Activated CD4-positive, CD25-positive, alpha-beta regulatory T cell treated with anti-CD3 and anti-CD28 coated beads, Interleukin-2, amount 50 U/mL, for 72 hours (primary cell): ENCODE results near the gene TVP23A.

Source experiments
- DNase-seq: peaks from one replicate; pipeline ENCODE4 v3.0.0; 2021

The TVP23A gene

GRCh38 chr16:10817963-10818941 lies at the start of gene TVP23A:
Gene TVP23A, minus strand, starts transcription at chr16:10818794. Its CDS starts 301 bp downstream, at chr16:10818493.
- no peak for DNase-seq

GRCh38 chr16:10868104-10868595 lies 49.6 kb upstream of the TVP23A start:
- DNase-seq: no peak

- DNase-seq: no peak
Observed at GRCh38 chr16:10867199-10867598, 48.6 kb upstream of the TVP23A start.

- no peak for DNase-seq
Observed at GRCh38 chr16:10865991-10866966, 47.7 kb upstream of the TVP23A start.

- DNase-seq: no peak
Observed at GRCh38 chr16:10862438-10862837, 43.8 kb upstream of the TVP23A start.

- no peak for DNase-seq
Observed at GRCh38 chr16:10859658-10860057, 41.1 kb upstream of the TVP23A start.

GRCh38 chr16:10859020-10859419 lies 40.4 kb upstream of the TVP23A start:
- no peak for DNase-seq

GRCh38 chr16:10858203-10858602 lies 39.6 kb upstream of the TVP23A start:
- DNase-seq: no peak

GRCh38 chr16:10856042-10856441 lies 37.4 kb upstream of the TVP23A start:
- DNase-seq: no peak

GRCh38 chr16:10852948-10853347 lies 34.4 kb upstream of the TVP23A start:
- no peak for DNase-seq

- DNase-seq: no peak
Observed at GRCh38 chr16:10852286-10852685, 33.7 kb upstream of the TVP23A start.

- no peak for DNase-seq
Observed at GRCh38 chr16:10851512-10851911, 32.9 kb upstream of the TVP23A start.

- no peak for DNase-seq
Observed at GRCh38 chr16:10850478-10850850, 31.9 kb upstream of the TVP23A start.

- no peak for DNase-seq
Observed at GRCh38 chr16:10849736-10850477, 31.3 kb upstream of the TVP23A start.

- DNase-seq: no peak
Observed at GRCh38 chr16:10847176-10847575, 28.6 kb upstream of the TVP23A start.

GRCh38 chr16:10846213-10846998 lies 27.8 kb upstream of the TVP23A start:
- no peak for DNase-seq

- no peak for DNase-seq
Observed at GRCh38 chr16:10840703-10841102, 22.1 kb upstream of the TVP23A start.

GRCh38 chr16:10839279-10839666 lies 20.7 kb upstream of the TVP23A start:
- DNase-seq: no peak

GRCh38 chr16:10838621-10839278 lies 20.2 kb upstream of the TVP23A start:
- DNase-seq: no peak

GRCh38 chr16:10836174-10836853 lies 17.7 kb upstream of the TVP23A start:
- no peak for DNase-seq
